GDM1 (cell line): ENCODE data around the gene EFCAB12.

ENCODE experiments used
- DNase-seq: peaks from one replicate; lab custom pipeline; 2025; lab: John Stamatoyannopoulos, UW

Gene EFCAB12

DNA sequence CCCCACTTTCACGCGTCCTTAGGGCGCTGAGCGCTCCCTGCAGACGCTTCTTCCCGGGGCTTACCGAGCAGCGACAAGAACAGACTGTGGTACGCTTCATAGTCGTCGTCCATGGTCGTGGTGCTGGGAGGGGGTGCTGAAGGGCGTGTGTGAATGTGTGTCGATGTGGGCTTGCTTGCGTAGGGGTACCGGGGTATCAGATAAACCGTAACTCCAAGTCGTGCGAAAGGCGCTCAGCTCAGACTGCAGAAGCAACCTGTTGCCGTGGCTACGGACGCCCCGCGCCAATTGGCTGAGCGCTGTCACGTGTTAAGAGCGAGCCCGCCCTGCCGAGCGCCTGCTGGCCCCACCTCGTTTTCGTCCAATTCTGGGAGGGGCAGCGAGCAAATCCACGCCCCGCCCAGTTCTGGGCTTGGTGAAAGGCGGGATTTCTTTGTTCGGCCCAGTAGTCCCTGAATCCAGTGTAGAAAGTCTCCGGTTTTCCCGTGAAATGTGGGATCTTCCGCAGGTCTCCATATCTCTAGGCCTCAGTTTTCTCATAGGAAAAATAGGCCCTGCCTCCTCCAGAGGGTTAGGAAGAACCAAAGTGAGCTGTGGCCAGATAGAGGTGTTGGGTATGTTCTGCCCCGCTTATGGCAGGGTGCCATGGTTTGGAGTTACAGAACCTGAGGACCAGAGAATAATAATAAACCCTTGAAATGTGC, at the start of gene EFCAB12:
EFCAB12 (minus strand) TSS at position 261 of the 704 bp plus-strand sequence; CDS start at position 113, 148 bp downstream.
- DNase-seq = no peak

DNA sequence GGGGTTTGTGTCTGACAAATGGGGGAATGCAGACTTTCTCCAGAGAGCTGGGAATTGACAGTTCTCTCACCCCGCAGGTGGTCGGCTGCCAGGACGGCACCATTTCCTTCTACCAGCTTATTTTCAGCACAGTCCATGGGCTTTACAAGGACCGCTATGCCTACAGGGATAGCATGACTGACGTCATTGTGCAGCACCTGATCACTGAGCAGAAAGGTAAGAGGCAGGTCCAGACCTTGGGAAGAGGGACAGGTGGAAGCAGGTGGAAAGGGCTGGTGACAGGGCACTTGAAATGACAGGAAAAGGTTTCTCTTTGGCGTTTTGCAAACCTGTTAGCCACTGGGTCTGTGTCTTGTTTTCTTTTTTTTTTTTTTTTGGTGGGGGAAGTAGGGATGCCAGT, 48.1 kb upstream of the EFCAB12 start:
- no peak for DNase-seq

DNA sequence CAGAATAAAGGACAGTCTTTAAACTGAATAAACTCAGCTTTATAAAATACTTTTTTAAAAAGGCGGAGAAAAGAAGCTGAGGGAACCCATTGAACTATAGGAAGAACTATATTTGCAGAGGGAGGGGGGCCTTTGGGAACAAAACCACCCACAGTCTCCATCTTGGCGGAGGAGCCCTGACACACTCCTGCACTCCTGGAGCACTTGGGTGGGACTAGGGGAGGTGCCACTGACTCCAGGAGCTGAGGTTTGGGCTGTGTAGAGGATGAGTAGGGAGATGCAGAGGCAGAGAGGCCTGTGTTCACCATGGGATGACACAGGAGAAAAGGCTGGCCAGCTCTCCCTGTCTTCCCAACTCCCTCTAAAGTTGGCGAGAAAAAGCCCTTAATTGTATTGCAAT, 47.4 kb upstream of the EFCAB12 start:
- DNase-seq = no peak

DNA sequence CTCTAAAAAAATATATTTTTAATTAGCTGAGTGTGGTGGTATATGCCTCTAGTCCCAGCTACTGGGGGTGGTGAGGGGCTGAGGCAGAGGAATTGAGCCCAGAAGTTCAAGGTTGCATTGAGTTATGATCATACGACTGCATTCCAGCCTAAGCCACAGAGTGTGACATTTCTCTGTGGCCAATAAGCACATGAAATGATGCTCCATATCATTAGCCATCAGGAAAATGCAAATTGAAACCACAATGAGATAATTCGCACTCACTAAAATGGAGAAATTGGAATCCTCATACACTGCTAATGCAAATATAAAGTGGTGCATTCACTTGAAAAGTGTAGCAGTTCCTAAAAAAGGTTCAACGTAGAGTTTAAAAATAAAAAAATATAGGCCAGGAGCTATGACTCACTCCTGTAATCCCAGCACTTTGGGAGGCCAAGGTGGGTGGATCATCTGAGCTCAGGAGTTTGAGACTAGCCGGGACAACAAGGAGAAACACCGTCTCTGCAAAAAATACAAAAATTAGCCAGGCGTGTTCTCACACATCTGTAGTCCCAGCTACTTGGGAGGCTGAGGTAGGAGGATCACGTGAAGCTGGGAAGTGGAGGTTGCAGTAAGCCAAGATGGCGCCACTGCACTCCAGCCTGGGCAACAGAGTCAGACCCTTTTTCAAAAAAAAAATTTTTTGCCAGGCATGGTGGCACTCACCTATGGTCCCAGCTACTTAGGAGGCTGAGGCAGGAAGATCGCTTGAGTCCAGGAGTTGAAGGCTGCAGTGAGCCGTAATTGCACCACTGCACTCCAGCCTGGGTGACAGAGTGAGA, 46.8 kb upstream of the EFCAB12 start:
- DNase-seq = no peak

DNA sequence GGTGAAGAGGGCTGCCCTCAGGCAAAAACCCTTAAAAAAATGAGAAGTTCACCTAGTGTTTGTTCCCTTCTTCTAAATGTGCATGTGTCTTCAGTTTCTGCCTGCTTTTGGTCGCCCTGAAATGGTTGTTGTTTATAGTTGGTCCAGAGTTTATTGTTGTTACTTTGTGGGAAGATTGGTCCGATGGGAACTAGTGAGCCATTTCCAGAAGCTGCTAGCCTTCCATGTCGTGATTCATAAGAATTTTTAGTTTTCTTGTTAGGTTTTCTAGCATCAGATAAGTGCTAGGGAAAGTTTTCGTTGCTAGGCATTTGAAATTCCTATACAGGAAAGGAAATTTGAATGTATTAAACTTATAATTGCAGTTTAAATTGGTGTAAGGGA, 45.3 kb upstream of the EFCAB12 start:
- DNase-seq = no peak

DNA sequence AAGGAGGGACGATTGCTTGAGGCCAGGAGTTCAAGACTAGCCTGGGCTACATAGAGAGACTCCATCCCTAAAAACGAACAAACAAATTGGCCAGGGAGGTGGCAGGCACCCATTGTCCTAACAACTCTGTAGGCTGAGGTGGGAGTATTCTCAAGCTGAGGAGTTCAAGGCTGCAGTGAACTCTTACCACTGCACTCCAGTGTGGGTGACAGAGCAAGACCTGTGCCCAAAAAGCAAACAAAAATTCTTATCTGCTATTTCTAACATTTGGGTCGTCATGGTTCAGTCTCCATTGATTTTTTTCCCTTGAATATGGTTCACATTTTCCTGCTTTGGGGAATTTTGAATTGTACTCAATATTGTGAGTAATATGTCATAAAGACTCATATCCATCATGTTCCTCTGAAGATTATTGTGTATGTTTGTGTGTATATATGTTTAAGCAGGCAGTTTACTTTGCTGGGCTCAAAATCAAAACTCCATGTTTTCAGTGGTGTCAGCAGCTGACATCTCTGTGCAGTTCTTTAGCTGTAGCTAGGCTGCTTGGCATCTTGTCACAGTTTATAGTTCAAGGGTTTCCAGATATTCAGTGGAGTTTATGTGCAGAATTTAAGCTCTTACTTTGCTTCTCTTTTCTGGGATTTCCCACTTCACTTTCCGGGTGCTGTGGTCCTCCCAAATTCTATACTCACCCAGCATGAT, 44.8 kb upstream of the EFCAB12 start:
- no peak for DNase-seq

DNA sequence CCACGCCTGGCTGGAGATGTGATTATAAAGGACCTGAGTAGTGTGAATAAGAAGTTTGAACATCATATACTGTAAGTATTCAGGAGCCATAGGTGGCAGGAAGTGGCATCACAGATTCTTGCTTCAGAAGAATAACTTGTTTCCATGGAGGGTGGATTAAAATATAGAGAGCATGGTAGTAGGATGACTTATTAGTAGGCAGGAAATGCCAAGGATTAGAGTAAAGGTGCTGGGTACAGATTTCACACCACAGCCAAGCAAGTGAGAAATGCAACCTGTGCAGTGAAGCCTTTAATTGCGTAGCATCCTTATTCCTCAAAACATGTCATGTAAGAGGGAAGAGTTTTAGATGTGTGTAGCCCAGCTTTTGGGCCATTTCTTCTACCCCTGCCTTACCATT, 42.4 kb upstream of the EFCAB12 start:
- DNase-seq = no peak

DNA sequence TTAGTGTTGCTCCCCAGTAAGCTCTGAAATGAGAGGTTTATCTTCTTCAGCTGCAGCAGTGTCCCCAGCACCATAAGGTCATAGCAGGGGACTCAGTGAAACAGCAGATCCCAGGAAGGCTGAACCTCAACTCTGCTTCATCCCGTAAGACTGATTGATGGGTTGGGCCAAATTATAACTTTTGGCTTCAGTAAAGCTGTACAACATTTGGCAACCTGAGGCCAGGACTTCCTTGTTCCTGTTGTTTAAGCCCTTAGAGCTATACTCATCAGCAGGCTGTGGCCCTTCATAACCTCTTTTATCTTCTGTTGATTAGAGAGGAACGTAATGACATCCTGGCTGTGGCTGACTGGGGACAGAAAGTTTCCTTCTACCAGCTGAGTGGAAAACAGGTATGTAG, 40.6 kb upstream of the EFCAB12 start:
- no peak for DNase-seq

DNA sequence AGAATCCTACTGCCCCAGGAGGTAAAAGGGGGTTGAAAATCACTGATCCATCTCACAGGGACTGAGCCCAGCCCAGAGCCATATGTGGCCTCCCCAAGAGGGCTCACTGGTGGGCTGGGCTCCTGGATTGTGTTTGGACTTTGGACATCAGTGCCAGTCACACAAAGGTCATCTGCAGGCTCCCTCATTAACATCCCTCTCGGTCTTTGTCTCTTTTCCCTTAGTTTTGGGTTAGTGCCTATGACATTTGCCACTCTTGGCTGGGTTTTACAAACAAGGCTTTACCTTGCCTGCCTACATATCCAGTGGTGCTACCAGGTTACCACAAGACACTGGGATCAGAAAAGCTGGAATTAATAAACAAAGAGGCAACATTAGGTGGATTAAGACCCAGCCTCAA, 39.5 kb upstream of the EFCAB12 start:
- DNase-seq = no peak

DNA sequence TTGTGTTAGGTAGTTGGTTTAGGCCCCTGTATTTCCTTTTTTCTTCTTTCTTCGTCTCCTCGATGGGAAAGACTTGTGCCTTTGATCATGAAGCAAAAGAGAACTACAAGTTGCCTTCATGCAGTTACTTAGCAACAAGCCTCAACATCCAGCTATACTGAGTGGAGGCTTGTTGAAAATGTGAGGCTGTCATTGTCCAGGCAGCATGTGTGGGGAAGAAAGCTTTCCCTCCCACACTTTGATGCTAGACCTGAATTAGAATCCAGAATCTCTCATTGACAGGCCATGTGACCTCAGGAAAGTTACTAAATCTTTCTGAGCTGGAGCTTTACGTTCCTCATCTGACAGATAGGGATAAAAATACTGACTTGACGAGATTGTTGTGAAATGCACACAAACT, 35.3 kb upstream of the EFCAB12 start:
- no peak for DNase-seq

DNA sequence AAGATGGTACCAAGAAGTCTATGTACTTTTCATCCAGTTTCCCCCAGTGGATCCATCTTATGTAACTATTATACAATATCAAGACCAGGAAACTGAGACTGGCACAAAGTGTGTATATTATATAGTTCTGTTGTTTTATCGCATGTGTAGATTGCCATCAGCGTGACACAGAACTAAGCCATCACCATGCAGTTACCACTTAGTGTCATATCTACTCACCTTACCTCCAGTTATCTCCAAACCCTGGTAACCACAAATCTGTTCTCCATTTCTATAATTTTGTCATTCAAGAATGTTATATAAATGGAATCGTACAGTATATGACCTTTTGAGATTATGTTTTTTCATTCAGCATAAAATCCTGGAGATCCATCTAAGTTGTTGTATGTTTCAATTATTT, 34.7 kb upstream of the EFCAB12 start:
- DNase-seq = no peak

DNA sequence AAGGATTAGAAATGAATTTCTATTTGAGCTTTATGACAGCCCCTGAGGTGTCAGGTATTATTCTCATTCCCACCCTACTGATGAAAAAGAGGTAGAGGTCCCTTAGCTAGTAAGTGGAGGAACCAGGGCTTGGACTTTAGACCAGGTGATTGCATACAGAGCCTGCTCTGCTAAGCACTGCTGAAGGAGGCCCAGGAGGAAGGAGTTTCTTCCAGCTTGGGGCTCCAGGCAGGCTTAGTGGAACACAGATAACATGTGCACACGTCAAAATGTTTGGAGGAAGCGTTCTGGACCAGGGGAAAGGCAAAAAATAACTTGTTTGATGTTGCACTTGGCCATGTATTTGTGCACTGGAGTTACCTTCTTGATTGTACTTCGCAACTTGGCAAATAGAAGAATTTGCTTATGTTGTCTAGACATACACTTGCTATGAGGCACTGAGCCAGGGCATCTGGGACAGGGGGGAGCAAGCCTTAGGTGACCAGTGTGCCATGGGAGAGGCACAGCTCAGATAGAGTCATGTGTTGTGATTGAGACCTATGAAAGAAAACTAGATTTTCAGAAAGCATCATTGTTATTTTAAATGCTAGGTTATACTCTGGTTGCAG, 34.0 kb upstream of the EFCAB12 start:
- DNase-seq = no peak

DNA sequence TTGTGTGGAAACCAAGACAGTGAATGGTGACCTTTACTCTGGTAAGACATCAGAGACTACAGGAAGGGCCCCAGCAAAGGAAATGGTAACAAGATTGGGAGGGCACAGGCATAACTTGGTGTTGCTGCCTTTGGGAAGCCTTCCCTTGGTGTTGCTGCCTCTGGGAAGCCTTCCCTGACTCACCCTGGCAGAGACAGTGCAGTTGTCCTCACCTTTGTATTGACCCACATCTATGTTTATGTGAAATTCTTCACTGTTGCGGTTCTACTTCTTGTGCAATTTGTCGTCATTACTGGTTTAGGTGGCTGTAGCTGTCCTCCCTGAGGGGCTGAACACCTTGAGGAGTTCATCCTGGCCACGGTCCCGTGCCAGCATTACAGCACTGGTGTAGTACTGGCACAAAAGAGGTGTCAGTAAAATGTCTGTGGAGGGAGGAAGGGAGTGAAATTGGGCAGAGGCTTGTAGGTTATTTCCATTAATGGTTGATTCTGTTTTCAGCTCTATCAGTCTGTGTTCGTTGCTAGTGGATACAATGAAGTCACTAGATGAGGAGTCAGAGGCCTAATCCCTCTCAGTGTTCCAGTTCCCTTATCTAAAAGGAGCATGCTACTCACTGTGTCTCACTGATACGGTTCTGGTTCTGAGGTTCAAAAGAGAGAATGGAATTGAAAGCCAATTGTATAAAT, 33.2 kb upstream of the EFCAB12 start:
- no peak for DNase-seq

DNA sequence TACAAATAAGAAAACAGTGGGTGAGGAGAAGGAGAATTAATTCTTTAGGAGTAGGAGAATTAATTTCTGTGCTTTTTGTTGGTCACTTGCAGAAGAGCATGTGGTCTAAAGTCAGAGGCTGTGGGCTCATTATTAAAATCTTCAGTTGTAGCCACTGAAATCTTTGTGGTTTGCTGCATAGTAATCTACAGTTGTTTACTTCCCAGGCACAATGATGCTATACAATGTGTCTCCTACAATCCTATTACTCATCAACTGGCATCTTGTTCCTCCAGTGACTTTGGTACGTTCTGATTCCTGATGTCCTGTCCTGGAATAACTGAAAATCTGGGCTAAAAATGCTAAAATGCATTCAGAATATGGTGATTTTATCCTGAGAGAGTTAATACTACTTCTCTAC, 32.6 kb upstream of the EFCAB12 start:
- no peak for DNase-seq

DNA sequence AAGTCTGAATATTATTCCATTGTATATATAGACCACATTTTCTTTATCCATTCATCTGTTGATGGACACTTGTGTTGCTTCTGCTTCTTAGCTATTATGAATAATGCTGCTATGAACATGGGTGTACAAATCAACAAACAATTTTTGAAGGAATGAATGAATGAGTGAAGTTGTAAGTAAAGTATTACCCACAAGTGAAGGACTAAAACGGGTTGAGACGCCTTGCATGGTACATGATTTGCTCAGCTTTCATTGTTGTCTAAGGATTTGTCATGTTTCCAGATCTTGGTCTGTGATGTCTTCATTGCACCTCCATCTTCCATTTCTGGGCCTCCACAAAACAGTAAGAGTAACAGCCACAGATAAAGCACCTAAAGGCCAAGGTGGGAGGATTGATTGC, 32.1 kb upstream of the EFCAB12 start:
- no peak for DNase-seq

DNA sequence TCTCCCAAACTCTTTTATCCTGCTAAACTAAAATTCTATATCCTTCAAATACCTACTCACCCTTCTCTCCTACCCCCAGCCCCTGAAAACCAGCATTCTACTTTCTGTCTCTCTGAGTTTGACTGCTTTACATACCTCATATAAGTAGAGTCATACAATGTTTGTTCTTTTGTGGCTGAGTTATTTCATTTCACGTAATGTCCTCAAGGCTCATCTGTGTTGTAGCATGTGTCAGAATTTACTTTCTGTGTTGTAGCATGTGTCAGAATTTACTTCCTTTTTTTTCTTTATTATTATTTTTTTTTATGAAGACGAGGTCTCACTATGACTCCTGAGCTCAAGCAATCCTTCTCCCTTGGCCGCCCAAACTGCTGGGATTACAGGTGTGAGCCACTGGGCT, 31.7 kb upstream of the EFCAB12 start:
- no peak for DNase-seq

DNA sequence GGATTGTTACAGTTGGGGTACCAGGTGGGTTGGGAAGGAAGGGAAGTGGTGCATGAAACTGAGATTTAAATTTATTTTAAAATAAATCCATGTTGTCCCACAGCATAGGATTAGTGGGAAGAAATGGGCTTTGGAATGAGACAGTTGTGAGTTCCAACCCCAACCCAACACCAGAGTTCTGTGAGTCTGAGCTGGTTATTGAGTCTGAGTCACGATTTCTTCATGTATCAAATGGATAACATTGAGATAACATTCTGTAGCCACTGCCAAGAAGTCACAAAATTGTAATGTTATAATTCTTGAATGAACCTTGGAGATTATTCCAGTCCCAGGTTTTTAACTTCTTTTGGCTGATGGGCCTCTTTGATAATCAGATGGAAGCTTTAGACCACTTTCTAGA, 25.3 kb upstream of the EFCAB12 start:
- no peak for DNase-seq

DNA sequence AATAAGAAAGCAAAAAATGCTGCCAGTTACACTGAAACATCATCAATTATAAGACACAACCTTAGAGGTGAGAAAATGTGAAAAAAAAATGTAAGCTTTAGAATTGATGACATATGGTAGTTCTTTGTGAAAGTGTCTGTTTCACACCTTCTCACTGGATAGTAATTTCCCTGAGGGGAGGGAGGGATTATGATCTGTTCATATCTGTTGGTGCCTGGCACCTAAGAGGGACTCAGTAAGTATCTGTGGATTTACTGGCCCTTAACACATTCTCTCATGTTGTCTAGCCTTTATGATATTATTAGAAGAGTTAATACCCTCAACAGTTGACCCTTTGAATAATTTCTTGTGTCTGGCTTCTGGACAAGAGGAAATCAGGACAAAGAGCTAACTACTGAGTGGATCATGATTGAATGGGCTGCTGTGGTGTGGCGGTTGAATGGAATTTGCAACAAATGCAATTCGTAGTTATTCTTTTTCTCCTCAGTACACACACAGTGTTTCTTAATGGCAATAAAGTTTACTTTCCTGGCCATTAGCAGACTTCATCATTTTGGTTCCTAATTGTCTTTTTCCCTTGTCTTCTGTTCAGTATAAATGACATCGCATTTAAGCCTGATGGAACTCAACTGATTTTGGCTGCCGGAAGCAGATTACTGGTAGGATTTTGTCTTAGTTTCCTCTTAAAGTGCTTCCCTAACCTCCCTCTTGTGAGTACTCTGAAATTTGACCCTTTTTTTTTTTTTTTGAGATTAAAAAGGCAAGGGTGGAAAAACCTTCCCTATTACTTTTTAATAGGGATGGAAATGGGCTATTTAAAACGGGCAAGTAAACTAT, 21.1 kb upstream of the EFCAB12 start:
- no peak for DNase-seq

DNA sequence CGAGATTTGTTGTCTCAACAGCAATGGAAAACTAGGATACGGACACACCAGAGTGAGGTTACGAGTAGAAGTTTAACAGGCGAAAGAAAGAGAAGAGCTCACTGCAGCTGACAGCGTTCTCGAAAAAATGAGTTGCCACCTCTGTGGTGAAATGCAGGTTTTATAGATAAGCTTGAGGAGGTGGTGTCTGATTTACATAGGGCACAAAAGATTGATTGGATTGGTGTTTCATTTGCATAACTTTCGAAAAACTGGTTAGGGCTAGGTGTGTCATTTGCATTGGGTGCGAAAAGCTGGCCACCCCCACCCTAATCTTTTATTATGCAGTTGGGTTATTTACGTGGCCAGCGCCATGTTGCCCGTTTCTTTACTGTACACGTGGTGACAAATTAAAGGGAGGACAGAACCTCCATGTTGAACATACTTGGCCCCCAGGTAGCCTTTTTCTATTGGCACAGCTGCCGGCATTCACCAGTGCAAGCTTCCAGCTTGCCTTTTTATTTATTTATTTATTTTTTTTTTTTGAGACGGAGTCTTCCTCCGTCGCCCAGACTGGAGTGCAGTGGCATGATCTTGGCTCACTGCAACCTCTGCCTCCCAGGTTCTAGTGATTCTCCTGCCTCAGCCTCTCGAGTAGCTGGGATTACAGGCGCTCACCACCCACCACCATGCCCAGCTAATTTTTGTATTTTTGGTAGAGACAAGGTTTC, 19.9 kb upstream of the EFCAB12 start:
- DNase-seq = no peak

DNA sequence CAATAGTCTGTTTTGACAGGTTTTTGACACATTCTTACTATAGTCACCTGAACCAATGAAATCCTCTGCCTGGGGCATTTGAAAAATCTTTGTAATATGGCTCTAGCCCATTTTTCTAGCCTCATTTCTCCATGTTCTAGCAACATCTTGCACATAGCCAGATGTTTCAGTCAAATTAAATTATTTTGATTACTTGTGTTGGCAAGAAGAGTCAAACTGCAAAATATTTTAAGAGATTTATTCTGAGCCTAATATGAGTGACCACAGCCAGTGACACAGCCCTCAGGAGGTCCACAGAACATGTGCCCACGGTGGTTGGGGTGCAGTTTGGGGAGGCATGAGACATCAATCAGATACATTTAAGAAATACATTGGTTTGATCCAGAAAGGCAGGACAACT, 18.5 kb upstream of the EFCAB12 start:
- DNase-seq = no peak
